Measurements from ENCODE around the gene SCYGR1. TPM values are rescaled to one million over a fixed set of nuclear protein-coding genes. Genes with fewer than 3 reads are reported as not detected.
A peak's percentile ranks its signal among the peaks of the same experiment; 100 is the strongest.

Gene SCYGR1
- total RNA-seq, 1 donor from 2014 or later = not detected

DNA sequence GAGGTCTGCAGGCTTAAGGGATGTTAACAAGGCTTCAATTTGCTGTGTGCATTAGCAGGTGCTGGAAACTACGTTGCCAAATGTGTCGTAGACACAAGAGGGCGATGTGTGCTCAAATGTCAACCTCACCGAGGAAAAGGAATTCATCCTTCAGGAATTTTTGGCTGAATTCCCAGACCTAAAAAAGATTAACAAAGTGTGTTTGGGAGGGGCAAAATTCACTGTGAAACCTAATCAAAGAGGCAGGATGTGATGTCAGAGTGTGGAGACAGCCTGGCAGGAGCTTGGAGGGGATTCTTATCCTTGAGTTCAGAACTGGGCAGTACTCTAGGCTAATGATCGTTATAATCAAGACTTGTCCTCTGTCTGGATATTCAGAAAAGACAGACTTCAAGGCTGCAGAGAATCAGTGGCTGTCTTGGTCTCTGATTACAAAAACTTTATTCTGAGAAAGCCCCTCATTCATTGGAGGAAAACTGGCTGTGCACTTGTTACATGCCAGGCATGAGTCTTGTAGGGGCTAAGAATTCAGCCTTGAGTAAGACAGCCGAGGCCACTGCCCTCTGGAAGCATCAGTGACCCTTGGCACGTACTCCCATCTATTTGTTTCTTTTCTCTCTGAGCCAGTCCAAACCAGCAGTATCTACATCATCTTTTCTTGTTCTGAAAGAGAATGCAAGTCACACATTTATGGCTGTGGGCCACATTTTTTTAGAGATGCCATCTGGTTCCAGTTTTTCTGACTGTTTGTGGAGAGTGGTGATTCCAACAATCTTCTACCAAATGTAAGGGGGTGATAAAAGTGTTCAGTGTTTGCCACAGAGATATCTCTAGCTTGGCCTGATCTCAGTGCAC lies 18.7 kb upstream of the SCYGR1 start:
- no peak overlapping the region for H3K4me3 ChIP-seq (ENCODE audit: low read depth, low read length)
- TF ChIP-seq, protein P1, sequence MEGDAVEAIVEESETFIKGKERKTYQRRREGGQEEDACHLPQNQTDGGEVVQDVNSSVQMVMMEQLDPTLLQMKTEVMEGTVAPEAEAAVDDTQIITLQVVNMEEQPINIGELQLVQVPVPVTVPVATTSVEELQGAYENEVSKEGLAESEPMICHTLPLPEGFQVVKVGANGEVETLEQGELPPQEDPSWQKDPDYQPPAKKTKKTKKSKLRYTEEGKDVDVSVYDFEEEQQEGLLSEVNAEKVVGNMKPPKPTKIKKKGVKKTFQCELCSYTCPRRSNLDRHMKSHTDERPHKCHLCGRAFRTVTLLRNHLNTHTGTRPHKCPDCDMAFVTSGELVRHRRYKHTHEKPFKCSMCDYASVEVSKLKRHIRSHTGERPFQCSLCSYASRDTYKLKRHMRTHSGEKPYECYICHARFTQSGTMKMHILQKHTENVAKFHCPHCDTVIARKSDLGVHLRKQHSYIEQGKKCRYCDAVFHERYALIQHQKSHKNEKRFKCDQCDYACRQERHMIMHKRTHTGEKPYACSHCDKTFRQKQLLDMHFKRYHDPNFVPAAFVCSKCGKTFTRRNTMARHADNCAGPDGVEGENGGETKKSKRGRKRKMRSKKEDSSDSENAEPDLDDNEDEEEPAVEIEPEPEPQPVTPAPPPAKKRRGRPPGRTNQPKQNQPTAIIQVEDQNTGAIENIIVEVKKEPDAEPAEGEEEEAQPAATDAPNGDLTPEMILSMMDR (IDR thresholded peaks at IDR 0.05; ENCODE audit: insufficient read depth, low read length, poor library complexity, severe bottlenecking) = peak; percentile 74
- DNase-seq (ENCODE audit: low read depth) = peak; percentile 89
- no peaks in the 10 kb centered on the region for H3K27me3 ChIP-seq (ENCODE audit: control insufficient read depth, insufficient read depth, low read length)
- no peaks in the 10 kb centered on the region for H3K36me3 ChIP-seq (ENCODE audit: control insufficient read depth, insufficient read depth, low read length)

DNA sequence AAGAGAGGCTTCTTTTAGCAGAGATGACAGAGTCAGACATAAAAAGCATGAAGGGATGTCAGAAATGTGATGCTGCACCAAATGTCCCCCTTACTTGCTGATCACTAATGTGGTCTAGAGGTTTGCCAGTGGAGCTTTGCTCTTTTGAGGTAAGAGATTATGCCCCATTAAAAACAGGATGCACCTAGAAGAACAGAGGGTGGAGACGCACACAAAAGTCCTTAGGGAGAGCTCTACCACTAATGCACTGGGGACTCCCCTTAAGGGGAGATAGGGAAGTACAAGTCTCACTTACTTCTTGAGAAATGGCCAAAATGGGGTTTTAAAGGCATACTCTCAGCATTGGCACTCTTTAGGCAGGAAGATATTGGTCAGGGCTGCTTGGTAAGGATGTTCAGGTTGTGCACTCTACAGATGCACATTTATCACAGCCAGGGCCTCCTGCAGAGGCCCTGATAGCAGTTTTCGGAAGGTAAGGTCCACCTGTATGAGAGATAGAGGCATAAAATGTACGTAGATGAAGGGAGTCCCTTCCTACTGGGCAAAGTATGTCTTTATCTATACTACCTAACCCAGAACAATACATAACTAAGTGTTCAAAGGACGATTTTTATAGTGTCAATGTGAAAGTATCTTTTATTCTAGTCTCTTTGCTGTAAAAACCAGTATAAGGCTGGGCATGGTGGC lies 17.0 kb upstream of the SCYGR1 start:
- Histone ChIP-seq H3K27me3 (ENCODE audit: control insufficient read depth, insufficient read depth, low read length) (no peaks in the 10 kb centered on the region), H3K36me3 (ENCODE audit: control insufficient read depth, insufficient read depth, low read length) (no peaks in the 10 kb centered on the region), H3K4me3 (ENCODE audit: low read depth, low read length) (no peak overlapping the region)
- TF ChIP-seq, protein P1 (IDR thresholded peaks at IDR 0.05; ENCODE audit: insufficient read depth, low read length, poor library complexity, severe bottlenecking) = no peak
- no peak for DNase-seq (ENCODE audit: low read depth)

- no peaks in the 10 kb centered on the region for H3K36me3 ChIP-seq (ENCODE audit: control insufficient read depth, insufficient read depth, low read length)
- no peak for DNase-seq (ENCODE audit: low read depth)
These were observed 15.2 kb upstream of the SCYGR1 start for GRCh38 chr2:227402959-227403358.

GRCh38 chr2:227402321-227402720 lies 14.6 kb upstream of the SCYGR1 start:
- Histone ChIP-seq H3K4me3 (ENCODE audit: low read depth, low read length) (no peak overlapping the region), H3K27me3 (ENCODE audit: control insufficient read depth, insufficient read depth, low read length) (no peaks in the 10 kb centered on the region), H3K36me3 (ENCODE audit: control insufficient read depth, insufficient read depth, low read length) (no peaks in the 10 kb centered on the region)
- TF ChIP-seq, protein P1 (IDR thresholded peaks at IDR 0.05; ENCODE audit: insufficient read depth, low read length, poor library complexity, severe bottlenecking) = no peak
- no peak for DNase-seq (ENCODE audit: low read depth)

More at GRCh38 chr2:227402959-227403358, 15.2 kb upstream of the SCYGR1 start:
- H3K4me3 ChIP-seq (ENCODE audit: low read depth, low read length) = no peak overlapping the region
- H3K27me3 ChIP-seq (ENCODE audit: control insufficient read depth, insufficient read depth, low read length) = no peaks in the 10 kb centered on the region
- TF ChIP-seq, protein P1 (IDR thresholded peaks at IDR 0.05; ENCODE audit: insufficient read depth, low read length, poor library complexity, severe bottlenecking) = no peak

DNA sequence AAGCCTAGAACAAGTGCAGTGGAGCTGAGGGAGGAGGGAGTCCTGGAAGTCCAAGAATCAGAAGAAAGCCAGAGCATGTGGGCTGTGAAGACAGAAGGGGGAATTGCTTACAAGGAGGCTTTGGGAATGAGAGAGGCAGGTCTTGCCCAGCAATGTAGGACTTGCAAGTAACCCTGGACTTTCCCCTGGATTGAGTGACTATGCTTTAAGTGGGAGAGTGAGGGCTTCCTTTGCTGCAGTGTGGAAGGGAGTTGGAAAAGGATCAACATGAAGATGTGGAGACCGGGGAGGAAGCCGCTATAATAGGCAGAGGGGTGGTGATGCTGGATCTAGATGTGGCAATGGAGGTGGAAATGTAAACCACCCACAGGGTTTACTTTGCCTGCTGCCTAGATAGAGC lies 13.8 kb upstream of the SCYGR1 start:
- Histone ChIP-seq H3K4me3 (ENCODE audit: low read depth, low read length) (no peak overlapping the region), H3K27me3 (ENCODE audit: control insufficient read depth, insufficient read depth, low read length) (no peaks in the 10 kb centered on the region), H3K36me3 (ENCODE audit: control insufficient read depth, insufficient read depth, low read length) (no peaks in the 10 kb centered on the region)
- DNase-seq (ENCODE audit: low read depth) = no peak
- TF ChIP-seq, protein P1 (IDR thresholded peaks at IDR 0.05; ENCODE audit: insufficient read depth, low read length, poor library complexity, severe bottlenecking) = no peak

Measured in kidney epithelial cell (primary cell).